Measurements from ENCODE around the gene SLC34A3. TPM values are rescaled to one million over a fixed set of nuclear protein-coding genes. Genes with fewer than 3 reads are reported as not detected.

SLC34A3 gene
- total RNA-seq, 1 donor from 2014 or later, result not detected

DNA sequence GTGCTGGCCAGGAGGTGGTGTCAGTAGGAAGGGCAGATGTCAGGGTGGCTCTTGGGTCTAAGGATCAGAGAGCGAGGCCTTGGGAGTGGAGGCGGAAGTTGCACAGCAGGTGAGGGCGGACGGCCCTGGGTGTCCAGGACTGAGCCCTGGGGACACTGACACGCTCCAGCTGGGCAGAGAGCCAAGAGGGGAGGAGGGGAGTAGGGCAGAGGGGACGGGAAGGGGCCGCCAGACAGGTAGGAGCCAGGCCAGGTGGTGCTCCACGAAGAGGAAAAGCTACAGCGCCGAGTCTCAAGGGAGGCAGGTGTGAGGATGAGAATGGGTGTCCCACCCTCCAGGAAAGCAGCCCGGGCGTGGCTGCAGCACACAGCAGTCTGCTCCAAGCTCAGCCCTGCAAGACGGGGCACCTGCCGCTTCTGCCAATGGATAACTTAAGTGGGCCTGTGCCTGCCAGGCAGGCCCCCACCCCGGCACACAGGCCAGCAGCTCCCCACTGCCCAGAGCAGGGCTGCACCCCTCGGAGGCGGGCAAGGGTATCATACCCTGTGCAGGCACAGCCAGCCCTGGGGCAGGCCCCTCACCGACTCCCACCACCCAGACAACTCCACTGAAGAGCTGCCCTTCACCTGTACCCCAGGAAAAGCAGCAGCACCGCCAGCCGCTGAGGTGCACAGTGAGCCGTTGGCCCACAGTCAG lies 35.0 kb upstream of the SLC34A3 start:
- DNase-seq (ENCODE audit: low read depth), result no peak
- TF ChIP-seq, protein P1, sequence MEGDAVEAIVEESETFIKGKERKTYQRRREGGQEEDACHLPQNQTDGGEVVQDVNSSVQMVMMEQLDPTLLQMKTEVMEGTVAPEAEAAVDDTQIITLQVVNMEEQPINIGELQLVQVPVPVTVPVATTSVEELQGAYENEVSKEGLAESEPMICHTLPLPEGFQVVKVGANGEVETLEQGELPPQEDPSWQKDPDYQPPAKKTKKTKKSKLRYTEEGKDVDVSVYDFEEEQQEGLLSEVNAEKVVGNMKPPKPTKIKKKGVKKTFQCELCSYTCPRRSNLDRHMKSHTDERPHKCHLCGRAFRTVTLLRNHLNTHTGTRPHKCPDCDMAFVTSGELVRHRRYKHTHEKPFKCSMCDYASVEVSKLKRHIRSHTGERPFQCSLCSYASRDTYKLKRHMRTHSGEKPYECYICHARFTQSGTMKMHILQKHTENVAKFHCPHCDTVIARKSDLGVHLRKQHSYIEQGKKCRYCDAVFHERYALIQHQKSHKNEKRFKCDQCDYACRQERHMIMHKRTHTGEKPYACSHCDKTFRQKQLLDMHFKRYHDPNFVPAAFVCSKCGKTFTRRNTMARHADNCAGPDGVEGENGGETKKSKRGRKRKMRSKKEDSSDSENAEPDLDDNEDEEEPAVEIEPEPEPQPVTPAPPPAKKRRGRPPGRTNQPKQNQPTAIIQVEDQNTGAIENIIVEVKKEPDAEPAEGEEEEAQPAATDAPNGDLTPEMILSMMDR (conservative IDR thresholded peaks at IDR 0.05; ENCODE audit: low read depth, low read length), result no peak
- H3K4me3 ChIP-seq (ENCODE audit: low read depth, low read length), result no peak overlapping the region

GRCh38 chr9:137198051-137198901 lies 32.4 kb upstream of the SLC34A3 start:
- DNase-seq (ENCODE audit: low read depth), result no peak

DNA sequence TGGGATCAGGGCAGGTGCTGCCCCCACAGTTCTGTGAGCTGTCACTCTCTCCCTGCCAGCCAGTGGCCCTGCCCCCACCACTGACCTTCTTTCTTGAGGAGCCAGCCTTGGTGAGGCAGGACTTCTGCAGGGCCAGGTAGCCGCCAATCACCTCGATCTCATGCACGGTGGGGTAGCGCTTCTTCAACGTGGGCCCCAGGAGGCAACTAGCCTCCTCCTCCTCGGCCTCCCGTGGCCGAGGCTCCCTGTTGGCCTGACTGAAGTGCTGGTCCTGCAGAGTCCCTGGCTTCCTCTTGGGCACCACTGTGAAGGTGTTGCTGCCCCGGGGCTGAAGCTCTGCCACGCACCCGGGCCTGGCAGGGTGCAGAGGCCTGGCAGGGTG lies 31.8 kb upstream of the SLC34A3 start:
- TF ChIP-seq, protein P1 (conservative IDR thresholded peaks at IDR 0.05; ENCODE audit: low read depth, low read length), result no peak
- peak overlapping the region; percentile 54 for H3K4me3 ChIP-seq (ENCODE audit: low read depth, low read length)
- DNase-seq (ENCODE audit: low read depth), result no peak

More at GRCh38 chr9:137198051-137198901, 32.4 kb upstream of the SLC34A3 start:
- peak overlapping the region; percentile 54 for H3K4me3 ChIP-seq (ENCODE audit: low read depth, low read length)
- TF ChIP-seq, protein P1 (conservative IDR thresholded peaks at IDR 0.05; ENCODE audit: low read depth, low read length), result no peak

- no peak for DNase-seq (ENCODE audit: low read depth)
- TF ChIP-seq, protein P1 (conservative IDR thresholded peaks at IDR 0.05; ENCODE audit: low read depth, low read length), result no peak
- peak overlapping the region; percentile 54 for H3K4me3 ChIP-seq (ENCODE audit: low read depth, low read length)
Measured at GRCh38 chr9:137199411-137200121, 31.1 kb upstream of the SLC34A3 start.

DNA sequence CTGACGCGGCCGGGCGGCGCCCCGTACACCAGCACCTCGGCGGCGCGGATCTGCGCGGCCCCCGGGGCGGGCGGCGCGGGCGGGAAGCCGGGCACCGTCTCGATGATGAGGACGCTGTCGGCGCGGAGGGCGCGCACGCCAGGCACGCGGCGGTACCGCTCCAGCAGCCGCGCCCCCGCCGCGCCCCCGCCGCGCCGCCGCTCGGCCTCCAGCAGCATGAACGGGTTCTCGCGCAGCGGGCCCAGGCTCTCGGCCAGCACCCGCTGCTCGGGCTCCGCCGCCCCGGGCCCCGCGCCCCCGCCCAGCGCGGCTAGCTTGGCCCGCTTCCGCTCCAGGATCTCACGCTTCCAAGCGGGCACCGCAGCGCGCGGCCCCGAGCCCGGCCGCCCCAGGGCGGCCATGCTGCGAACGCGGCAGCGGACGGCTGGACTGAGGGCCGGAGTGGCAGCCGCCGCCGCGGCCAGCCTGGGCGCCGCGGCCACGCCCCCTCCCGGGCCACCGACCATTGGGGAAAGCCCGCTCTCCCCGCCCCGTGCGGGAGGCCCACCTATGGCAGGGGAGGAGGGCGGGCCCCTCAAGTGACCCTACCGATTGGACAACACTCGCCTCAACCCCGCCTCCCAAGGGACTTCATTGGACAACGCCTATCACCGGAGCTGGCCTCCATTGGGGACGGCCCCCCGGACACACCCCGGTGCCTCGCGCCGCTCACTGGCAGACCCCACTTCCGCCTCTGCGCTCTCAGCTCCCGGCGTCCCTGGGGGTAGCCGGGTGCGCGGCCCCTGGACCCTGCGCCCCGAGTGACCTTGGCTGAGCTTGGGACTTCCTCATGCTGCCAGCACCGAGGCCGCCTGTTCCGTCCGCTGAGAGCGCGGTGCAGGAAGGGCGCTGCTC lies 30.1 kb upstream of the SLC34A3 start, which contains the start of gene TPRN:
TSS of gene TPRN (minus strand) at position 431 of the 894 bp plus-strand sequence. CDS start at position 401, 30 bp downstream.
- peak; percentile 74 for DNase-seq (ENCODE audit: low read depth)
- H3K4me3 ChIP-seq (ENCODE audit: low read depth, low read length), result peak within 1 kb of the TSS; percentile 65
- TF ChIP-seq, protein P1 (conservative IDR thresholded peaks at IDR 0.05; ENCODE audit: low read depth, low read length), result no peak
